Activated effector memory CD4-positive, alpha-beta T cell treated with anti-CD3 and anti-CD28 coated beads, Interleukin-2, amount 50 U/mL, for 16 hours (primary cell): ENCODE measurements around the gene PLCH1.

ENCODE experiments used
- DNase-seq: peaks from one replicate; pipeline ENCODE4 v3.0.0-alpha.2; 2020

The PLCH1 gene

DNA sequence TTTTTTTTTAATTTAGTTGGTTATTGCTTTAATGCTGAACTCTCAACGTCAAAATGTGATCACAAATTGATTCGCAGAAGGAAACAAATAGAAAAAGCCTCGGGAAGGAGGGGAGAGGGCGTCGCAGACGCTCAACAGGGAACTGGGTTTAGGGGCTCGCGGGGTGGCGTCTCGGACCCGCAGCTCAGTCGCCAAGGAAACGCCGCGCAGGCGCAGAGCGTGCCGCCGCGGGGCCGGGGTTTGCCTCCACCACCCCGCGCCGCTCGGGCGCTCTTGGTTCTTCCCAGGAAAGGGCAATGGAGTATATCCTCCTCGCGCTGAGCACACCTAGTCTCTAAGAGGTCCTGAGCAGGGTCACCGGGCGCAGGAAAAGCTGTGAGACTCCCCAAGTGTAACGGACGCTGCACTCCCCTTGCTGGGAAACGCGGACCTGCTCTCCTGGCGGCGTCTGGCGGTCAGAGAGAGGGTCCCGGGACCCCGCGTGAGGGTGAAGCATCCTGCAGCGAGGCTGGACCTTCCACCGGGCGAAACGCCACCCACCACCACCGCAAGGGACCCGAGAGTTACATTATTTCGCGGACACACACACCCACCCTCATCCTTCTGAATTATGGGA, 753 bp downstream of the PLCH1 start:
- DNase-seq = peak; percentile 76

DNA sequence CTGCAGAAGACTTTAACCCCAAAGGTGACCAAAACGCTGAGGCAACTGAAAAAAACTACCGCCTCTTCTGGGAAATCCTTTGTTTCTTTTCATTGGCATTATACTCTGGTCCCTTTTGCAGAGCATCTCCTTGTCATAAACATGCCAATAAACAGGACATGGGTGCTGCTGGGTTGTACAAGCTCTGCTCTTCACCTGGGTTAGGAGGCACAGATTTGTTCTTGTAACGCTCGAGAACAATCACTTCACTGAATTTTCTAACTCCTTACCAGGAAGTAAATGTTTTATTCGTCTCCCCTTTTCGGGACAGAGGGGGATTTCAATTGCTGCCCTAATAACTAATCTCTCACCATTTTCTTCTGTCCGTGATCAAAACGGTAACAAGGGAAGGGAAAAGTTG, 1.3 kb downstream of the PLCH1 start:
- no peak for DNase-seq

DNA sequence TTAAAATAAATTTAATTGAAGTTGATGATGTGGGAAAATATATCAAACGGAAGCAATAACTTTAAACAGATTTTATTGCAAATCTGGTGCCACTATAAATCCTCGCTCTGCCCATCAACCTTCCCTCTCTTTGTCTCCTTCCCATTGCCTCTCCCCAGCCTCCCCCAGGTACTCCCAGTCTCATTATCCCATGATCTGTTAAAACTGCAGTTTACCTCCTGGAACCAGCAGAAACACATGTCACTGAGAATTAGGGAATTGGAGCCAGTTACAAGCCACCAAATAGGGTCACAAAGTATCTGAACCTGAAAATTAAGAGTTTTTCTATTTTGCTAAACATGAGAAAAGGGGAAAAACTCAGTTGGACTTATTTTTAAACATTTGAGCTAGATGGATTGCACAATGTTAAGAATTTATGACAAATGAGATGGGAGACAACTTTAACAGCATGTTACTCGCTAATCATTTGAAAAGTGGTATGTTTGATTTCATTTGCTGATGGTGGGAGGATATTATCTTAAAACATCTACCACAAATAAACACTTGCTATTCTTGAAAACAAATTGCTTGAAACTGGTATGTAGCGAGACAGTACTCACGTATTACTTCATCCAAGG, 2.4 kb downstream of the PLCH1 start:
- no peak for DNase-seq

DNA sequence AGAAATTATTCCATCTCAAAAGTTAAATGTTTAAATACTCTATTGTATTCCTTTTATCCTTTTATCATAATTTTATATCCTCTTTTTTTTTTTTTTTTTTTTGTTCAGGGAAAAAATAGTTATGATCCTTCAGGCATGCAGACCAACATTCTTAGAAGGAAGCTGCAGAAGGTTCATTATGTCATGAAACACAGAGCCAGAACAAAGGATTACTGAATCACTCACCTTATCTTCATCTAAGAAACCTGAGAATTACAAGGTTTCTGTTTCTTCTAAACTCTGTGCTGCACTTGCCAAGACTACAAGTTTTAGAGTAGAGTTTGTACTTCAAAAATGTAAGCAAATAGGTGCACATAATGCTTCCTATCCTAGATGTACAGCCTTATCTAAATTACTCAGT, 3.3 kb downstream of the PLCH1 start:
- DNase-seq = no peak

DNA sequence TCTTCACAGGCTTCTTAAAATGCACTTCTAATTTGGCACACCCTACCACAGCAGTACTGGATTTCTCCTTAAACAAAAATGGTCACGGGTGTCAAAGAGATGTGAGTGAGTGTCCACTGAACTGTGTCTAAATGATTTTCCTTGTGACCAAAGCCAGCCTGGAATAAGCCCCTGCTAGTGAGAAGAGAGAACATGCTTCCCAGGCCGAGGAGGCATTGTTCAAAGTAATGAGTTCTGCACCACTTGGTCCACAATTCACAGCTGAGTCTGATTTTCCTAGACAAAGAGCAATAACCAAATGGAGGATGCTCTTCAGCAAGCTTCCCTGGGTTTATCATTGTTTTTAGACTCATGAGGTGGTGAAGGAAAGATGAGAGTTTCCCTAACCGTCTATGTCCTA, 3.8 kb downstream of the PLCH1 start:
- no peak for DNase-seq

DNA sequence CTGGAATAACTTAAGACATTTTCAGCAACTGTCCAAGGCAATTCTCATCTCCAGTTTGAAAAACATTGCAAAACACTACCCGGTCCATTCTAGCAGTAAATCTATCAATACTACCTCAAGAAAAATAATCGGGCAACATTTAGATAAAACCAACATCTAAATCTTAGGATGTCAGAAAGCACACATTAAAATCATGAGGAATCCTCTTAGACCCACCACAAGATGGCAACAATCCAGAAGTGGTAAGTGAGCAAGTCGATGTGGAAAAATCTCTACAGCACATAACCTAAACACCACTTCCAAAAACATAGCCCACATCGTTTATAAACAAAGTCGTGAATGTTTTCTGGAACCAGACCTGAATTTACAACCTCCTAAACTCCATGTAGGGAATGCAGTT, 5.7 kb downstream of the PLCH1 start:
- DNase-seq = no peak

DNA sequence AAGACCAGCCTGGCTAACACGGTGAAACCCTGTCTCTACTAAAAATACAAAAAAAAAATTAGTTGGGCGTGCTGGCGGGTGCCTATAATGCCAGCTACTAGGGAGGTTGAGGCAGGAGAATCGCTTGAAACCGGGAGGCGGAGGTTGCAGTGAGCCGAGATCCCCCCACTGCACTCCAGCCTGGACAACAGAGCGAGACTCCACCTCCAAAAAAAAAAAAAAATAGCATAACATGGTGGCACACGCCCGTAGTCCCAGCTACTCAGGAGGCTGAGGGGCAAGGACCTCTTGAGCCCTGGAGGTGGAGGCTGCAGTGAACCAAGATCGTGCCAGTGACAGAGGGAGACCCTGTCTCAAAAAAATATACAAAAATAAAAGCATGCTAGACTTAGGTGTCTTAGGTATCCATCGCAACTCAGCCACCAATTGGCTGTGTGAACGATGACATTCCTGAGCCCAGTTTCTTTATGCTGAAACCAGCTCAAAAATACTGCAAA, 6.2 kb downstream of the PLCH1 start:
- no peak for DNase-seq

DNA sequence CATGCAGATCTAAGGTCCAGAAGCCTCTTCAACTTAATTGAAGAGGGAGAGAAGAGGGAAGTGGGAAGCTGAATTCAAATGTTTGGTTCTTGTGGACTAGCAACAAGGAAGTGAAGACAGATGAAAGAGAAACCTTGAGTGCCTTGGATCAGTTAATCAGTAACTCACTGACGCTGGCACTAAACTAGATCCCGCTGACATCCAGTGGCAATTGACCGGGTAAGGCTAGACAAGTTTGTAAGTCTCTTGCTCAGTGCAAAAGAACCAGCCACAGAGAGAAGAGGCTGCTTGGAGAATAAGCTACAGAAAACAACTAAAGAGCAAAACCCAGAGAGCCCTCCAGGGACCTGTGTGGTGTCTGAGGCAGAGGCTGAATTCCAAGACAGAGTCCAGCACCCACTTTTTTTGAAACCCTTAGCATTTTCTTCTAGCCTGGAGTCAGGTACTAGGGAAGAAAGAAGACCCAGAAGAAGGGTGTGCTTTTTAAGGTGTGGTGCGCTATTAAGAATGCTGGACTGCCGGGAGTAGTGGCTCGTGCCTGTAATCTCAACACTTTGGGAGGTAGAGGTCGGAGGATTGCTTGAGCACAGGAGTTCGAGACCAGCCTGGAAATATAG, 6.9 kb downstream of the PLCH1 start:
- DNase-seq = no peak

DNA sequence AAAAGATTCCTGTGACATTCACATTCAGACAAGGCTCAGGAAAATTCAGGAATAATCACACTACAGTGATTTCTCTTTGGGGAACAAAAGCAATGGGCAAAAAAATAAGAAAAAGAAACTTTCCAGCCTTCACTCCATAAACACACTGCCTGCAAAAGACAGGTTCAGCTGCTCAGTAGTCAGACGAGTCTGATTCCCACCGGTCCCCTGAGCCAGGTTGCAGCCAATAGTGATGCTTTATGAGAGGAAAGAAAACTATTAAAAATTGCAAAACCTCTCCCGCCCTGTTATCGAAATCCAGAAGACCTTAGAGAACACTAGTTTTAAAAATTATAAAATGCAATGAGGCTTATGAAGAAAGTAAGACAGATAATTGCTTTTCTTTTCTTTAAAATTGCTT, 8.5 kb downstream of the PLCH1 start:
- no peak for DNase-seq

DNA sequence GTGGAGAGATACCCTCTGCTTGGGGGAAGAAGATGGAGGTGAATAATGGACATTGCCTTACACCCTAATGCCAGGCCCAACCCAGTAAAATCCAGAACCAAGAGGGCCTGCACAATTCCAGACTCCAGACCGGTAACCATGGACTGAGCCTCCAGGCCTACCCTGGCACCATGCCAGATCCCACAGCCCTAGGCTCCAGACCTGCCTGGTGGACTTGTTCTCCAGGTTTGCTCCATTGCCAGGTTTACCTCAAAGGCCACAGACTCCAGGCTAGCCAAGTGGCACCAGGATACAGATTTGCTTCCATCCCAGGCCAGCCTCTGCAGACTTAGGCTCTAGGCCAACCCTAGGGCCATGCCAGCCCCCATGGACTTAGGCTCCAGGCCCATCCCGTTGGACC, 14.0 kb downstream of the PLCH1 start:
- no peak for DNase-seq

DNA sequence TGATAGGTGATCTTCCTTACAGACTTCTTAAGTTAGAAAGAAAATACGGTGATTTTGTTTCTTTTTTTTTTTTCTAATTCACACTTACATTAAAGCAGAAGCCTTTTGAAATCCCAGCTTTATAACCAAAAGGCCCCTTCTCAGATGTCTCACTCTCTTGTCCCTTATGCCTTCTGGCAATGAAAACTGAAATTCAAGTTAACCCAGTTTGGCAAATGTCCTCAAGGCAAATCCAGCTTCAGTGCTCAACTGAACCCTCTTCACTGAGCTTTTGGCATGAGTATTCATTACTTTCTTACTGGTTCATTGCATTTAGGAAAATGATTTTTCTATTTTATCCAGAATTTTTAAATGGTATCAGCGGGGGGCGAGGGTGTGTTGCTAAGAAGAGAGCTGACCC, 17.0 kb downstream of the PLCH1 start:
- no peak for DNase-seq

DNA sequence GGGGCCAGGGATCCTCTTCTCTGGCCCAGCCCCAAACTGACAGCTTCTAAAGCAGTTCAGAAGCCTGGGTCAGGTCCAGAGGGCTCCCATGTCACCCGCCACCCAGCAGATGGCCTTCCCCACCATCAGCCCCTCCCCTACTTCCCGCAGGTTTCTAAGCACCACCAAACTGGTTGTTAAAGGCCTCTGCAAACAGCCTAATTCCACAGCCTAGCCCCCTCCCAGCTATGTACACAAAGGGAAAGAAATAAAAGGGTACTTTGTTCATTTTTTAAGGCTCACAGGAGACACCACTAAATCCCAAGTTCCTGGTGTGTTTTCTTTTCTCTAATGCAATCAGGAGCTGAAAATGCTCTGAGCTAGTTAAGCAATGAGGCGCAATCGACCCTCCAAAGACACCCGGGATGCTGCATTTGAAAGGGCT, 30.6 kb downstream of the PLCH1 start:
- DNase-seq = no peak

DNA sequence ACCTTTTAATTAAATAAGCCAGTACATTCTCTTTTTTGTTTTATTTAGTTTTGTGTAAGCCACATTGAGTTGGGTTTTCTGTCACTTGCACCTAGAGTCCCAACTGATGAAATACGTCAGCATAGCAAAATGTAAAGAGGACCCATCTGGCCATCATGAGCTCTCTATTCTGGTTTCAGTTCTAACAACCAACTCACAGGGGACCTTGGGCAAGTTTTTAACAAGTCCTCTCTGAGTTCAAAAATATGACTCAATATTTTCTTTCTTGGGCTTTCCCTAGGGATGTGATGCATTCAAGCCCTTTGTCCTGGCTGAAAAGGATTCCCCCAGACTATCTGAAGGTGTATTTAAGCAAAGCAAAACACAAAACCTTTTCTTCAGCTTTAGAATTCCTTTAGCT, 32.9 kb downstream of the PLCH1 start:
- DNase-seq = no peak

DNA sequence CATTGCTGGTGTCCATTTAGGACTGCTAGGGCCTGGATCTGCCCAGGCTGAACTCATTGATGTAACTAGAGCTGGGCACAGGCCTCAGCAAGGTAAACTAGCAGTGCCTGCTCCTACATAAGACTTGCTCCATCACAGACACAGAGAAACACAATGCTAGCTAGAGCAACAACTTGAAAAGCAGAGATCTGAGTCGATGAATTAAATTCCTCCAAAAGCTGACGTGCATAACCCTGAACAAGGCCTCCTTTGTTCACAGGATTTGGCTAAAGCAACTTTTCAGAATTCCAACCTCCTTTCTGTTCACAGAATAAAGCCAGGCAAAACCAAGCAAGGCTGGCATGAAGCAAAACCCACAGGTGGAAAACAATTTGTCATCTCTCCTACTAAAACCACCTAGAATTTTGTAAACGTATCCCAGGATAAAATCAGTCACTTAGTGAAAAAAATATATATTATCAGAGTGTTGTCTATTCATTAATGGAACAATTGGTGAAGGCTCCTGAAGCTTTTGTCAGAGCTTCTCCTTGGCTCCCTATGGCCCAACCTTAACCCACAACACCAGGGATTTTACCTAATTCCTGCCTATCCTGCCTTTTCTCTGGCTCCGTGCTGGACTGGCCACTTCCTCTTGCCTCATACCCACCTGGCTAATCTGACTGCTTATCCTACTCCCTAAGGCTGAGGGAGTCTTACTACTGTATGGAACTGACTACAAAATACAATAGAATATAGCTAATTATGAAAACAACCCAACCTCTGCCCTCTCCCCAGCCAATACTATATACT, 39.9 kb downstream of the PLCH1 start:
- no peak for DNase-seq

DNA sequence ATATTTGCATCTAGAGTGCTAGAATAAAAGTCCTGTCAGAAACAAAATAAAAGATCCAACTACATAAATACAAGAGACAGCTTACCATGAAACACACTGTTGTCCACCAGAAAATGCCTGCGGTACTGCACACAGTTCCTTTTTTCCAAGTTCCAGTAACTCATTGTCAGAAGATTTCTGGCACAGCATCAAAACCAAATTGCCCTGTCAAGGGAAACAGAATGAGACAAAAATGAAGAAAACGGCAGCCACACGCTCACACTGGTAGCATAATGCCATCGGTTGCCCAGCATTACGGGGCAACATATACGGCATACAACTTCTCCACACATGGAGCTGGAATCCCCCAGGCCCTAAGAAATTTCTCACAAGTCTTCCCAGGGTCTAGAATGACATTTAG, 40.8 kb downstream of the PLCH1 start:
- DNase-seq = no peak

DNA sequence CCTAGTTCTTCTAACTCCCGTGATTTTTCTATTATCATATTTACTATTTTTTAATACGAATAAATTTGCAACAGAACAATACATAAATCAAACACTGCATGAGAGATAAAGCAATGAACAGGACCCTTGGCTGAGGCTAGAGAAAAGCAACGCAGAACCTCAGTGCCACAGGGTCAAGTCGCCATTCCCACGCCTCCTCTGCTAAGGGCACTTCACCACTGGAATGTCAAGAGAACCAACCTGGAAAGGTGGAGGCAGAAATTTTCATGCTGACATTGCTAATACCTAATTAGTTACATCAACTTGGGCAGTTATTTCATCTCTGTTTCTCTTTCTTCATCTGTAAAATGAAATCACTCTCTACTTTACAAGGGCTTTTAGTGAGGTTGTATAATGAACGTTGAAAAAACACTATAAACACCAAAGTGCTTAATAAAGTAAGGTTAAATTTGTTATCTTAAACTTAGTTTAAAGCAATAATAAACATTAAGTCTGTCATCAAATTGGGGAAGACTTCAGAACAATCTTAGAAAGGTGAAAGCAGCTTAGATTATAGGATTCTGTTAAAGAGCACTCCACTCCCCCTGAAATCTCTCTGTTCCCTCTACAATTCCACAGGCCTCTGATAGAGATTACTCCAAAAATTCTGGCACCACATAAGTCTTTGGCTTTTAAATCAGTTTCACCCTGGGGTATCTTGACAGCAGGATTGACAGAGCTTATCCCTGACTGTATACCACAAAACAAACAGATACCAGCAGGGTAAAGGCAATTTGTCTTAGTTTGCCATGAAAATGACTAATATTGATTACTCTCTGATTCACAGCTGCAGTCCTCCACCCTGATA, 41.9 kb downstream of the PLCH1 start:
- no peak for DNase-seq

DNA sequence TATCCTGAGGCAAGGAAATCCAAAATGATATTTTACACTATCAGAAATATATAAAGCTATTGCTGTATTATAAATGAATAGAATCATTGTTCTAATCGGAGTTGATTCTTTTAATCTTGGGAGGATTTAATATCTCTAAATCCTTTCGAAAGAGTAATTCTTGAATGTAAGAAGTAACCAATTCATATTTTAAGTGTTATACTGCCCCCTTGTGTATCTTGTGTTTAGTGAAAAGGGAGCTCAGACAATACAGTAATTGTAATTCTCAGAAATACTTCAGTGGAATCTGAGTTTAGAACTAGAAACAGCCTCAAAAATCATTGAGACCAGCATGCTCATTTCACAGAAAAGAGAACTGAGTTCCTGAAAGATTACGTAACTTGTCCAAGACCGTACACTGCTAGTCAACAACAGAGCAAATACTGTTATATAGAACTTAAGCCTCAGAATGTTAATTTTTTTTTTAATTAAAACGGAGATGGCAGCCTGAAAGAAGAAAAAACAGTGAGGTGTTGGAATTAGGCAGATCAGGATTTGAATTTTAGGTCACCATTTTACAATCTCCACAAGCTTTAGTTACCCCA, 42.9 kb downstream of the PLCH1 start:
- DNase-seq = no peak

DNA sequence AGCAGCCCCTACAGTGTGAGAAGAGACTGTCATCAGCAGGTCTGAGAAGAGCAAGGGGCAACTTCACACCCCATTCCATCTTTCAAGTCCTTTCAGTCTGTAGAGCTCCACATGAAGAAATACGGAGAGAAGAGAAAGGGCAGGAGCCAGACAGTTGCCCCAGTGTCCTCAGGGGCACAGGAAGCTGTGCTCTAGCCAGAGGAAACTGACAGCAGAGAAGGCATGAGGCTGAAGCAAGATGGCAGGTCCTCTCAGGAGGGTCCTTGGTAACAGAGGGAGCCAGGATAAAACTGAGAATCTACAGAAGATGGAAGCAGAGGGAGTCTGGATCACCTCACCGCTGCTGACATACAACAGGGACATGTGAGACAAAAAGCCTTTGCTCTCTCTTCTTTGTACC, 47.3 kb downstream of the PLCH1 start:
- no peak for DNase-seq

DNA sequence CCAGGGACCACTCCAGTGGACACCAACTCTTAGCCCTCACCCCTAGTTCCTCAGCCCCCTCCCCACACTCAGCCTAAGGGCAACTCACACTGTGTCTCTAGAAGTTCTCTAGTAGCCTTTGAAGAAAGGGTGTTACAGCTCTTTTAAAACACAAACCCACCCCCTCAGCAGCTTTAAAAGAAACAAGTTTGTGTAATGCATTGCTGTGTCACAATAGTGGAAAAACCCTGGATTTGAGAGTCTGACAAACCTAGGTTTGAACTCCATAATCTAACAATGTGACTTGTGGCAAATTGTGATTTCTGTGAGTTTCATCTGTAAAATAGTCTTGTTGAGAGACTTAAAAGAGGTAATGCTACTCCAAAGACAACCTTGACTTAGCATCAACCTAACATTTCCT, 54.0 kb downstream of the PLCH1 start:
- DNase-seq = no peak

DNA sequence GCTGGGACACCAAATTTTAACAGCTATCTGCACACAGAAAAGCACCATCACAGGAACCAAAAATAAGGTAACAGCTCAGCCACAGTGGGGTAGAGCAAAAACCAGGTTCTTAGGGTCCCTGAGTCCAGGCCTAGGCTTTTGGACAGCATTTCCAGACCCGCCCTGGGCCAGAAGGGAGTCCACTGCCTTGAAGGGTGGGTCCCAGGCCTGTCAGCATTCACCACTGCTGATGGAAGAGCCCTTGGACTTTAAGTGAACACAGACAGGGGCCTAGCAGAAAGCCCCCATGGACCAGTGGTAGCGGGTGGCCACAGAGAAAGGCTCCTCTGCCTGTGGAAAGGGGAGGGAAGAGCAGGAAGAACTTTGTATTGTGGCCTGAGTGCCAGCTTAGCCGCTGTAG, 56.4 kb downstream of the PLCH1 start:
- no peak for DNase-seq

DNA sequence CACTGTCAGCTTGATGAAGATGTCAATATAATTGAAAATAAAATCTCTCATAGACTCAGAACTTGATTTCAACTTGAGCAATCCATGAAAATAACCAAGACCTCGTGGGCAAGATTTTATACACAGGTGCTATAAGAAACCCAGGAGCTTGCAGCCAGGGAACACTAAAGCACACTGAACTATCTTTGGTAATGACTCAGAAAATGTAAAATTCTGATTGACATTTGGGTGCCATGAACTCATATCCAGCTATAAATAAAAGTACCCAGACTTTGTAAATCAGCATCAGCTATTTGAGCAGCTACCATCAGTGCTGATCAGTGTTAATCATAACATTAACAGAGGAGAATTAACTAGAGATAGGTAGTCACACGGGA, 61.5 kb downstream of the PLCH1 start:
- DNase-seq = no peak
